HS-27A (cell line): ENCODE measurements around the gene UMPS.
"Not testable (repeated sequence)": the region's sequence is repeated elsewhere in the genome, so short reads cannot be mapped to it uniquely, and the experiment has no call there.

Source experiments
- DNase-seq: peaks from one replicate; pipeline ENCODE4 v3.0.0-alpha.2; 2012; ENCODE audit warnings: low read depth, missing footprints

Gene UMPS

DNA sequence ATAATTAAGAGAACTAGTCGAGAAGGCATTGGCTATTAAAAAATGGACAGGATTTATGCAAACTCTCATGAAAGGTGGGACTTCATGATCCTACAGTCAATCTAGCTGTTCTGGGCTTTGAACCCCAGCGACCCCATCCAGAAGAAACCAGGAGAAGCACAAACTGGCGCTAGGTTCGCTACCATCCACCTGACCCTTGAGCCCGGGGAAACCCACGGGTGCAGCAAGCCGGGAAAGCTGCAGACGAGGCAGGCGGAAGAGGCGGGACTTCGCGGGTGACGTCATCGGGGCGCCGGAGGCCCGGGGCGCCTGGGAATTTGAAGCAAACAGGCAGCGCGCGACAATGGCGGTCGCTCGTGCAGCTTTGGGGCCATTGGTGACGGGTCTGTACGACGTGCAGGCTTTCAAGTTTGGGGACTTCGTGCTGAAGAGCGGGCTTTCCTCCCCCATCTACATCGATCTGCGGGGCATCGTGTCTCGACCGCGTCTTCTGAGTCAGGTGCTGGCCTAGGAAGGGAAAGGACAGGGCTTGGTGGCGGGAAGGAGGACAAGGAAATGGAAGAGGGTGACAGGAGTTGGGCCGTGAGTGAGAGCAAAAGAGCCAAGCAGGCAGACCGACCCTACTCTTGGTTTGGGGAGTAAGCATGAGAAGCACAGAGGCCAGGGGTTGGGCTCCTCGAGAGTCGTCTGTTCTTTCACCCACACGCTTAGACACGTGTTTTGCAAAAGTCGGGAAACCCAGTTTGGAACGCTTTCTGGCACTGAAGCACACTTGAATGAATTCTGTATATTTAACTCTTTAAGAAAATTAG lies at the start of gene UMPS:
UMPS (plus strand) TSS at position 324 of the 812 bp plus-strand sequence; CDS start at position 344, 20 bp downstream.
- peak; percentile 52 for DNase-seq

DNA sequence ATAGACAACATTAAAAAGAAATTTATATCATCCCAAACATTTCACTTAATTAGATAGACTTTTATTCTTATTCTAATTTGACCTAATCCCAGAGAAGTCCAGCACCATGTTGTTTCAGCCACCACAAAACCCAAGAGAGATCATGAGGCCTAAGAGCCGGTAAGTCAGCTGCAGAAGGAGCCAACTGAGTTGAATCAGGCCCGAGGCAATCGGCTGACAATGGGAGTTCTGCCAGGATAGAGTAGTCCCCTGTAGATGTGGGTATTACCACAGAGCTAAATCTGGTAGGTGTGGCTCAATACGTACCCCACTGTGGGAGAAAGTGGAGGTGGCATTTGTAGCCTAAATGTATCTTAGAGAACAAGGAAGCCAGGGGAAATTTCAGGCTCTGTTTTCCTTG lies 49.7 kb upstream of the UMPS start:
- DNase-seq: no peak

DNA sequence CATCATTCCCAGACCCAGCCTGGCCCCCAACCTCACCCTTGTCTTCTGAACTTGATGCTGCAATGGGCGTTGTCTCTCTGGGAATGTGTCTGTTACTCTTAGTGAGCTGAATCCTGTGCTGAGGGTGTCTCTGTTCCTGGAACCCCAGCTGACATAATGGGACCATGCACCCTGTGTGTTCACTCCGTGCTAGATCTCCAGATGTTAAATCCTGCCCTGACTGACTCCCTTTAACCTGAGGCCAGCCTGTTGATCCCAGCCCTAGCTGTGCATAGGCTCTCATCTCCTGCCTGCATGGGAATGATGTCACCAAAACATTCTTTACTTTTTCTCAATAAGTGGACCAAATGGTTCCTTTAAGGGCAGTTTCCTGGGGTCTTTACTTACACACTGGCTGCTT lies 48.0 kb upstream of the UMPS start:
- DNase-seq: no peak

DNA sequence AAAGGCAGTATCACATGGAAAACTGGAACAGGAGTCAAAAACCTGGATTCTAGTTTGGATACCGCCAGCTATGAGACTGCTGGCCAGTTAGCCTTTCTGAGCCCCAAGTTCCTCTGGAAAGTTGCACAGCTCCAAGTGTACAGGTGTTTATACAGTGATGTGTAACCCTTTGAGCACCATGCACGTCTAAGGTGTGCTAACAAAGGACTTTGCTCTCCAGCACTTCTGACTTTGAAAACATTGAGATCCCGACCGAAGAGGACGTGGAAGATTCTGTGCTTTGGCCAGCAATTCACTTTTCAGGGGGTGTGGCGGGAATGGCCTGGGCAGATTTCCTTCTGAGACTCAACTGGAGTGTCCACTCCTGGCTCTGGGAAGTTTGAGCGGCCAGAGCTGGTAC lies 45.8 kb upstream of the UMPS start:
- no peak for DNase-seq

DNA sequence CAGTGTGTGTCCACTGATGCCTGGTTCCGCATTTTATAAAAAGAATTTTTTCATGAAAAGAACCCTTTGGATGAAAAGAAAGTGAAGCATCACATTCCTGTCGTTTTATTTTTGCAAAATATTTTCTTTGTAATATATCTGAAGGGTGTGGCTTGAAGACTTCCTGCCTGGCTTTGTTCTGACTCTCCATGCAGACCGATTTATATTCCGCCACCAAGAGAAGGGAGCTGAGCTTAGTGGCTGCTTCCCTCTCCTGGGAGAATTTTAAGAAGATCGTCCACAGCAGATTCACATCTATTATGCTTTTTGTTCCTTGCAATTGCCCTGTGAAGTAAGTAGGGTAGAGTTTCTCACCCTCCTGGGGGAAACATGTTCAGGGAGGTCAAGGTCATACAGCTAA lies 45.2 kb upstream of the UMPS start:
- no peak for DNase-seq

- no peak for DNase-seq
Observed at GRCh38 chr3:124685481-124685880, 44.8 kb upstream of the UMPS start.

DNA sequence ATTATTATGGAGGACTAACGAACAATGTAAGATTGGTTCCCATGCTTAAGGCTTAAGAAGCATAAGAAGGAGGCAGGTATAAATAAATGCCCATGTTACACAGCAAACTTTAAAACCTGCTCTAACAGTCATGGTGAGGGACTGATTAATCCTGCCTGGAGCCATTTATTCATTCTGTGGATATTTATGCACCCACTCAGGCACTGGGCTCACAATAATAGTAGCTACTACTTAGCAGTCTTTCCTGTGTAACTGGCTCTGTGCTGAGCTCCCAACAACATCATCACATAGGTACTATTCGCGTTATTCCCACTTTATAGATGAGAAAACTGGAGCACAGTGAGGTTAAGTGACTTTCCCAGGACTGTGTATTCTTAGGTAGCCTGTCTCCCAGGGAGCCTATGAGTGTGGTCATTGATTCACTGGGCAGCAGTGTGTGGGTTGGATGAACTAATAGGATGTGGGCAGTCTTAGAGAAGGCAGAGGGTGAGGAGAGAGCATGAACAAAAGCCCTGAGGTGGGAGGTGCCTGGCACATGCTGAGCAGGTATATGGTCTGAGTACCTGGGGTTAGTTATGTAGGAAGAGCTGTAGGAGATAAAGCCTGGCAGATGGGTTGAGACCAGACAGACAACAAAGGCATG lies 44.1 kb upstream of the UMPS start:
- DNase-seq: no peak

DNA sequence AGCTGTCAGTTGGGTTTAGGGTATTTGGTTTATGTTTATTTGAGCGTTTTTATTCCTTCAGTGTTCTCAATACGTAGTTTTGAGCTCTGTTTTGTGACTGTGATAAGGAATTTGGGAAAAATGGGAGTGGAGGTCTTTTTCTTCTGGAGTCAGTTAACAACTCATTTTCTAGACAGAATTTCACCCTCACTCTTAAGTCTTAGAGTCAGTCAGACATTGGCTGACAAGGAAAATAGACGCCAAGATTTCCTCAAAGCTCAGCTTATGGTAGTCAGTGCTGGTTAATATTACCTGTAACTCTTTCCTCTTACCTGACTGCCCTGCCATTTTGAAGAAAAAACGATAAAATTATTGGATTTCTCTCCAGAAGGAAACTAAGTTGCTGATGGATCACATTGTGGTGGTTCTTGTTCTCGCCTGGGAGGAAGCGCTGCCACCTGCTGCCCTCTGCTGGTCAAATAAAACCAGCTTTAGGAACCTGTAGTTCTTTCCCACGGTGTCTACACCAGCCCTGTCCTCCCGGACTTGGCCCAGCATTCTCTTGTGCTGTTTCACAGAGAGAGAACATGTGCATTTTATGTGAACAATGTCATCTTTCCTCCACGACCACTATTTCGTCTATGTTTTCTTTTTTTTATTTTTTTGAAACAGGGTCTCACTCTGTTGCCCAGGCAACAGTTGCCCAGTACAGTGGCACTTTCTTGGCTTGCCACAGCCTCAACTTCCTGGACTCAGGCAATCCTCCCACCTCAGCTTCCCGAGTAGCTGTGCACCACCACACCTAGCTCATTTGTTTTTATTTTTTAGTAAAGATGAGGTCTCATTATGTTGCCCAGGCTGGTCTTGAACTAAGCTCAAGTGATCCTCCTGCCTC lies 41.4 kb upstream of the UMPS start:
- peak; percentile 65 for DNase-seq

DNA sequence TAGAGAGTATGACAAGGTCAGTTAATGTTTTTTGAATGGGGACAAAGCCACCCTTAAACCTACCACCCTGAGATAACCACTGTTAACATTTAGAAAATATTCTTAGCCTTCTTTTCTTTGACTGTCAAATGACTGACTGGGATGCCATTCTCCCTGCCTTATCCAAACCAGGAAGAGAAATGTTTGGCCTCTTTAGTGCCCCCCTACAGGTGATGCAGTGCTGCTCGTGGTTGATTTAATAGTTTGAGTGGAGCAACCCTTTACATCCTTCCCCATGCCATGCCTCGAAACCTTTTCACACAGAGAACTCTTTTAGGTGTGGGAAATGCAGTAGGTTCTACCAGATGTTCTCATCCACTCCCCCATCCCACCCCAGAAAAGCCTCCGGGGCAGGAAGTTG lies 38.7 kb upstream of the UMPS start:
- no peak for DNase-seq

GRCh38 chr3:124694486-124694885 lies 35.8 kb upstream of the UMPS start:
- DNase-seq: no peak

DNA sequence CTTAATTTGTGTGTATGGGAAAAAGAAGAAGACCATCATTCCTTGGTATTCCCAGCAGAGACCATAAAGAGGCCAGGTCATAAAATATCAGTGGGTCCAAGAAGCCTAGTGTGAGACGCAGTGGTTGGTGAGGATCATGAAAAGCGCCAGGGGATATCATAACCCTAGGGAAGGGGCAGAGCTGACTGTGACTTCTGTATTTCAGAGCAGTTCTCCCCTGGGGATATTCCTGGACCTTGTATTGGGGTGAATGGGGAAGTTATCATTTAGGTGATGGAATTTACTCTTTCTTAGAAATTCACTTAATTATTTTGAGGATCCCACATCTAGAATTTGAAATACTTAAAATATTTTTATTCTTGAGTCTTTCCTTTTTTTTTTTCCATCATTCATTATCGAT lies 34.9 kb upstream of the UMPS start:
- DNase-seq: no peak

DNA sequence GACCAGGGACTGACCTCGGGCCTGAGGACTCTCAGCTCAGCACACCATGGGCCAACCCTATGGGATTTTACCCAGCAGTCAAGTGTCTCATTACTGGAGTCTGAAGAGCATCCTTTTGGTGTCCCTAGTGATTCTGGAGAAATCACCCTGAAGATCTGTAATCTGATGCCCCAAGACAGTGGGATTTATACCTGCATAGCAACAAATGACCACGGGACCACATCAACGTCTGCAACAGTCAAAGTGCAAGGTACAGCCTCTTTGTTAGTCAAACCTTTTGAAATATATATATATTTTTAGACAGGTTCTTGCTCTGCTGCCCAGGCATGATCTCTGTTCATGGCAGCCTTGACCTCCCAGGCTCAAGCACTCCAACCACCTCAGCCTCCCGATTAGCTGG lies 34.2 kb upstream of the UMPS start:
- no peak for DNase-seq

- no peak for DNase-seq
Observed at GRCh38 chr3:124697302-124697701, 33.0 kb upstream of the UMPS start.

DNA sequence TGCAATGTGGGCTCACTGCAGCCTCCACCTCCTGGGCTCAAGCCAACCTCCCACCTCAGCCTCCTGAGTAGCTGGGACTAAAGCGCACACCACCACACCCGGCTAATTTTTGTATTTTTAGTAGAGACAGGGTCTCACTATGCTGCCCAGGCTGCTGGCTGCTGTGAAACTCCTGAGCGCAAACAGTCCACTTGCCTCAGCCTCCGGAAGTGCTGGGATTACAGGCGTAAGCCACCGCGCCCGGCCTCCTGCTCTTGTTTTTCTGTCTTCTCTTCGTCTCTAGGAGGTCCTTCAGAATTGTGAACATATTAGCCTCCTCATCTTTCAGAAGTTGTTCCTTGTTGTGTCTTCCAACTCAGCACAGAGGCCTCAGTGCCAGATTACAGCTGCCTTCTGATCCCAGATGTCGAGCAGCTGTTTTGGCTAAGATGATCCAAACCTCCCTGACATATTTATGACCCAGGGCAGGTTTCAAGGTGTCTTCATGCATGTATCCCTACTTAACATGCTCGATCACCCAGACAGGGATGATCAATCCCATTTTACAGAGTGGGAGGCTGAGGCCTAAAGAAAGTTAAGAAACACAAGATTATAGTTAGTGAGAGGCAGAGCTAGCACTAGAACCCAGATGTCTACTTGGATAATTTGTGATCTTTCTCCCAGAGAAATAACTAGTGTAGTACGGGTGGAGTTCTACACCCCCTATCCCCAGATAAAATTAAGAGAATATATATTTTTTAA lies 32.1 kb upstream of the UMPS start:
- no peak for DNase-seq

DNA sequence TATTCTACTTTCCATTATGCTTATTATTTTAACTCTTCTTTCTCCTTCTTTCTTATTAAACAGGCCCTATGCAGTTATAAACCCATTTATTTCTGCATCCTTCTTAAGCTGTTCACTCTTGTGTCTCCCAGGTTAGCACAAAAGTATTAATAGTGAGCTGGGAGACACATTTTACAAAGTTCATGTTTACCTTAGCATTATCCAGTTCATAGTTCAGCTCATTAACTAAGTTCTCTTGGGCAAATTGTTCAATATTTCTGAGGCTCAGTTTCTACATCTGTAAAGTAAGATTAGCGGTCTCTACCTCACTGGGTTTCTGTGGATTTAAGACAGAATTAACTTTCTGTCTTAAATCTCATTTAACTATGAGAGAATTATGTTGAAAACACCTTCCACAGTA lies 31.2 kb upstream of the UMPS start:
- DNase-seq: no peak

DNA sequence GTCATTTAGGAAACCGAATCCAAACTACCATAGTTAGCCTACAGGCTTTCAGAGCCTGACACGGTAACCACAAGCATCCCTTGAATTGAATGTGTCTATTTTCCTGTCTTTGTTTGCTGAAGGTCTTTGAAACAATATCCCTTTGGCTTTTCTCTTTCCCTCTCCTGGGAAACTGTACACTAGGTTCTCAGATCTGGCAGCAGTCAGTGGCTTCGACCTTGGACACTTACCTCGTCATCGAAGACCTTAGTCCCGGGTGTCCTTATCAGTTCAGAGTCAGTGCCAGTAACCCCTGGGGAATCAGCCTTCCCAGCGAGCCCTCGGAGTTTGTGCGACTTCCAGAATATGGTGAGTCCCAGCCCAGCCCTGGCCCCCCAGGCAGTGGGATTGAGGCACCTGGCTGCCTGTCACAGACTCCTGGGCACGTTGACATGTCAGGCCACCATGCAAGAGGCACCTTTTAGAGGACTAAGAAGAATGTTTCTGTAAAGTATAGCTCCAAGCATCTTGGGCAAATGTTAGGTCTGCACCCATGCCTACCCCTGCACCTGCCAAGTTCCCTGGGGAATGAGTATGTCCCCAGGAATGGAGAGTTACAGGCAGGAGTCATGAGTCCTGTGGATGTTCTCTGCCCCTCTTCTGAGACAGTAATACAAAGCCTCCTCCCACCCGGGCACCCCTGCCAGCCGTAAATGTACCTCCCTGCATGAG lies 30.4 kb upstream of the UMPS start:
- DNase-seq: no peak

DNA sequence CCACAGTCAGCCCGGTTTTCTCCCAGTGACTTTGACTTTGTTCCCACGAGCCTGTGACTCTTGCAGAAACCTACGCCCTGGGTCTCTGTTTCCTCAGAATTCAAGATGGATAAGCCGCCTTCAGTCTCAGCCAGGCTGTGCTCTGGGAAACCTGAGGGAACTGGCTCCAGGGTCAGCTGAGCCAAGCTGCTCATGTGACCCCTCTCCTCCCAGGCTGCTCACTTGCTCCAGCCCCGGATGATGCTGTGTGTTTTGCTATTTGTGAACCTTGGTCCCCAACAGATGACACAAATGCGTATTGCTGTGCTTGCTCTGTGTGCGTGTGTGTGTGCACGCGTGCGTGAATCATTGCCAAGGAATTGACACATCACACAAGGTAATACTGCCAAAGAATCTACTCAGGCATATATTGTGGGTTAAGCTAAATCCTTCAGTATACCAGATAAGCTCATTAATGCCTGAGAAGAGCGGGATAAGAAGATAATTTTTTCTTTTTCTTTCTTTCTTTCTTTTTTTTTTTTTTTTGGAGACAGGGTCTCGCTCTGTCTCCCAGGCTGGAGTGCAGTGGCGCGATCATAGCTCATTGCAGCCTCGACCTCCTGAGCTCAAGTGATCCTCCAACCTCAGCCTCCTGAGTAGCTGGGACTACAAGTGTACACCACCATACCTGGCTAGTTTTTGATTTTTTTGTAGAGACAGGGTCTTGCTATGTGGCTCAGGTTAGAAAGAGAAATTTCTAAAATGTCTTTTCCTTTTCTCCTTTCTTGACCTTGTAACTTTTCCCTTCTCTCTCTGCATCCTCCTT lies 29.2 kb upstream of the UMPS start:
- DNase-seq: peak; percentile 39

GRCh38 chr3:124701687-124702086 lies 28.6 kb upstream of the UMPS start:
- peak; percentile 78 for DNase-seq

GRCh38 chr3:124702950-124703349 lies 27.3 kb upstream of the UMPS start:
- DNase-seq: no peak

GRCh38 chr3:124705552-124705951 lies 24.7 kb upstream of the UMPS start:
- DNase-seq: no peak

DNA sequence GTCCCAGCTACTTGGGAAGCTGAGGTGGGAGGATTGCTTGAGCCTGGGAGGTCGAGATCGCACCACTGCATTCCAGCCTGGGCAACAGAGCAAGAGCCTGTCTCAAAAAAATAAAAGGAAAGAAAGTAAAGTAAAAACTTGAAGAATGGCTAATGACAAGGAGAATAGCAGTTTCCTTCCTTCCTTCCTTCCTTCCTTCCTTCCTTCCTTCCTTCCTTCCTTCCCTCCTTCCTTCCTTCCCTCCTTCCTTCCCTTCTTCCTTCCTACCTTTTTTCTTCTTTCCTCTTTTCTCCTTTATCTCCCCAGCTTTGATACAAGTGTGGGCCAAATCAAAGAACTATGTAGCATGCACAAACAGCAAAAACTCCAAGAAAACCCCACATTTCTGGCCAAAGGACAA lies 23.0 kb upstream of the UMPS start:
- not testable (repeated sequence) for DNase-seq
